ENCODE results near the gene TCP11L2.

- TF ChIP-seq CTCF (IDR thresholded peaks at IDR 0.05; ENCODE audit: insufficient read depth, low read length) (no peak), REST (IDR thresholded peaks at IDR 0.05; ENCODE audit: insufficient replicate concordance, low read depth) (no peak), POLR2AphosphoS5 (IDR thresholded peaks at IDR 0.05; ENCODE audit: low read depth) (no peak), GABPA (IDR thresholded peaks at IDR 0.05; ENCODE audit: low read depth) (no peak)
These were observed 35.0 kb upstream of the TCP11L2 start for GRCh38 chr12:106267535-106267934.

Data from HL-60 (cell line).